ENCODE data around the gene ZNF33B.
A peak's percentile ranks its signal among the peaks of the same experiment; 100 is the strongest.

ZNF33B gene

GRCh38 chr10:42638821-42639270, 476 bp upstream of the ZNF33B start:
- peak overlapping the region; percentile 98 for H3K4me3 ChIP-seq
- H3K4me1 ChIP-seq: peaks cover 9% of the 10 kb centered on the region
- no peaks in the 10 kb centered on the region for H3K9me3 ChIP-seq
- DNase-seq (ENCODE audit: low spot score in 2 of 2): no peak
- no peaks in the 10 kb centered on the region; the same call in 1 of the 2 replicates for H3K36me3 ChIP-seq (replicated peaks)
- no peaks in the 10 kb centered on the region for H3K27me3 ChIP-seq (ENCODE audit: low read depth)
- in situ Hi-C loops (cut with MboI; ENCODE audit: low sequenced_read_pairs): no loop called here

GRCh38 chr10:42637648-42638054, 719 bp downstream of the ZNF33B start:
- peaks cover 9% of the 10 kb centered on the region for H3K4me1 ChIP-seq
- H3K4me3 ChIP-seq: peak overlapping the region; percentile 98
- H3K36me3 ChIP-seq (replicated peaks): no peaks in the 10 kb centered on the region; the same call in 1 of the 2 replicates
- H3K27me3 ChIP-seq (ENCODE audit: low read depth): no peaks in the 10 kb centered on the region
- H3K9me3 ChIP-seq: no peaks in the 10 kb centered on the region
- in situ Hi-C loops (cut with MboI; ENCODE audit: low sequenced_read_pairs): no loop called here
- no peak for DNase-seq (ENCODE audit: low spot score in 2 of 2)

DNA sequence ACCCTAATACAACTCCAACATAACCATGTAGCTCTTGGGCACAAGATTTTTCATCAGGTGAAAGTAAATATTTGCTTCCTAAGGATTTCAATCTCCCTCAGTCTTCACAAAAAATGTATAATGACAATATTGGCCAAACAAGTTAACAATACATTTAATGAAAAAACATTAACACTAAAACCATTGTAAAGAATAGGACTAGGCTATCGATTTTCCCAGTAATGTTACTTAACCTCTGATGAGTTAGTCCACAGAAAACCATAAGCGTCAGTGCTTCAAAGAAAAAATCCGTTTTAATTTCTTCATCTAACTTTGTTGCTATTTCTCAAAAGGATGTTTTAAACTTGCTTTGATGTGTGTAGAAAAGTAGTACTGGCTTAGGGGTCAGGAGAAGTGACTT, 1.2 kb downstream of the ZNF33B start:
- Histone ChIP-seq H3K4me1 (peaks cover 9% of the 10 kb centered on the region), H3K27me3 (ENCODE audit: low read depth) (no peaks in the 10 kb centered on the region), H3K9me3 (no peaks in the 10 kb centered on the region), H3K36me3 (replicated peaks) (no peaks in the 10 kb centered on the region; the same call in 1 of the 2 replicates), H3K4me3 (peak overlapping the region; percentile 98)
- DNase-seq (ENCODE audit: low spot score in 2 of 2): no peak
- in situ Hi-C loops (cut with MboI; ENCODE audit: low sequenced_read_pairs): no loop called here

DNA sequence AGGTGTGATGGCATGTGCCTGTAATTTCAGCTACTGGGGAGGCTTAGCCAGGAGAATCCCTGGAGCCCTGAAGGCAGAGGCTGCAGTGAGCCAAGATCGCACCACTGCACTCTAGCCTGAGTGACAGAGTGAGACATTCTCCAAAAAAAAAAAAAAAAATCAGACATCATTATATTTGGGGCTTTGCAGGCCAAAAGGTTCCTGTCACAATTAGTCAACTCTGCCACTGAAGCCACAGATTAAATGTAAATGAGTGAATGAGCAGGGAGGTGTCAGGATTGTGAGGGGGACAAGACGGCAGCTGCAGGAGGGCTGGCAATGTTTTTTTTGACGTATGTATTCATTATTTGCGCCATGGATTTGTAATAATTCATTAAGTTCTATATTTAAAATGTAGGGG, 3.3 kb downstream of the ZNF33B start:
- no peaks in the 10 kb centered on the region for H3K27me3 ChIP-seq (ENCODE audit: low read depth)
- in situ Hi-C loops (cut with MboI; ENCODE audit: low sequenced_read_pairs): no loop called here

DNA sequence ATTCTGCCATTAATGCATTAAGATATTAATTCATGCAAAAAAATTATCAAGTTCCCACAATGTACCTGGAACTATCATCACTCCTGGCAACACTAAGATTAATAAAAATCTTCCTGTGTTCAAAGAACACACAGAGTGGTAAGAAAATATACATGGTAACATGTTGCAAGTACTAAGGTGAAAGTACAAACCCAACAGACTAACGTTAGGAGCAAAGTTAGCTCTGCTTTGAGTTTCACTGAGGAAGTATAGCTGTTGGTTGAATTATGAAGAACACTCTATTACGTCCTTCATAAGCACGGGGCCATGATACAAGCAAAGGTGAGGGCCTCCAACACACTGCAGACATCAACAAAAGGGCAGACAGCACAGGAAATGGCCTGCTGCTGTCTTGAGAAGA, 5.8 kb downstream of the ZNF33B start:
- no peak for DNase-seq (ENCODE audit: low spot score in 2 of 2)
- Histone ChIP-seq H3K4me3 (no peak overlapping the region), H3K4me1 (peaks cover 5% of the 10 kb centered on the region), H3K27me3 (ENCODE audit: low read depth) (no peaks in the 10 kb centered on the region), H3K9me3 (no peaks in the 10 kb centered on the region), H3K36me3 (replicated peaks) (peaks cover 33% of the 10 kb centered on the region)
- in situ Hi-C loops (cut with MboI; ENCODE audit: low sequenced_read_pairs): no loop called here

More for the DNA sequence above, 3.3 kb downstream of the ZNF33B start:
- H3K36me3 ChIP-seq (replicated peaks): peaks cover 17% of the 10 kb centered on the region
- H3K4me1 ChIP-seq: peaks cover 9% of the 10 kb centered on the region
- DNase-seq (ENCODE audit: low spot score in 2 of 2): no peak
- no peaks in the 10 kb centered on the region for H3K9me3 ChIP-seq
- no peak overlapping the region for H3K4me3 ChIP-seq

GRCh38 chr10:42630537-42631134, 7.7 kb downstream of the ZNF33B start:
- no peaks in the 10 kb centered on the region for H3K27me3 ChIP-seq (ENCODE audit: low read depth)
- H3K9me3 ChIP-seq: no peaks in the 10 kb centered on the region
- H3K4me1 ChIP-seq: no peaks in the 10 kb centered on the region
- peaks cover 33% of the 10 kb centered on the region for H3K36me3 ChIP-seq (replicated peaks)
- no peak overlapping the region for H3K4me3 ChIP-seq
- no peak for DNase-seq (ENCODE audit: low spot score in 2 of 2)
- in situ Hi-C loops (cut with MboI; ENCODE audit: low sequenced_read_pairs): no loop called here

DNA sequence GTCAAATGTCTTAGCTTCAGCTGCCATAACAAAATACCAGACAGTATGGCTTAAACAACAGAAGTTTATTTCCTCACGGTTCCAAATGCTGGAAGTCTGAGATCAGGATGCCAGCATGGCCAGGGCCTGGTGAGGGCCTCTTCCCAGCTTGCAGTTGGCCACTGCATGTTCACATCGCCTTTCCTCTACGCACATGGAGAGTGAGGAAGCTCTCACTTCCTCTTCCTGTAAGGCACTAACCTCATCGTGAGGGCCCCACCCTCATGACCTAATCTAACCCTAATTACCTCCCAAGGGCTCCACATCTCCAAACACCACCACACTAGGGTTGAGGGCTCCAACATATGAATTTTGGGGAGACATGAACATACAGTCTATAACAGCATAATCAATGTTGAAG, 14.4 kb downstream of the ZNF33B start:
- no peaks in the 10 kb centered on the region for H3K27me3 ChIP-seq (ENCODE audit: low read depth)
- no peak for DNase-seq (ENCODE audit: low spot score in 2 of 2)
- peaks cover 7% of the 10 kb centered on the region; the same call in 1 of the 2 replicates for H3K36me3 ChIP-seq (replicated peaks)
- in situ Hi-C loops (cut with MboI; ENCODE audit: low sequenced_read_pairs): no loop called here
- H3K4me3 ChIP-seq: no peak overlapping the region
- no peaks in the 10 kb centered on the region for H3K9me3 ChIP-seq
- H3K4me1 ChIP-seq: no peaks in the 10 kb centered on the region

DNA sequence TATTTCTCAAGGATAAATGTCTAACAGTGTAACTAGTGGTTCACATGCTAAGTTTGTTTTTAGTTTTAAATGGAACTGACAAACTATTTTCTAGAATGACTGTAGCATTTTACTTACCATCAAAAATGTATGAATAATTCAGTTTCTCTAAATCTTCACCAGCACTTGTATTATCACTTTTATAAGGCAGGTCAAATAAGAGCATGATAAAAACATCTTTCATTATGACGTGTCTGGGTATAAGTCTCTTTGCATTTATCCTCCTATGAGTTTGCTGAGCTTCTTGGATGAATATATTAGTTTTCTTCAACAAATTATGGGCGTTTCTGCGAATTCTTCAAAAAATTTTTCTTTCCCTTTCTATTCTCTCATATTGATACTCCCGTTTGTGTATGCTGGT, 19.9 kb downstream of the ZNF33B start:
- no peaks in the 10 kb centered on the region for H3K4me1 ChIP-seq
- H3K9me3 ChIP-seq: no peaks in the 10 kb centered on the region
- peaks cover 12% of the 10 kb centered on the region for H3K36me3 ChIP-seq (replicated peaks)
- no peak for DNase-seq (ENCODE audit: low spot score in 2 of 2)
- no peak overlapping the region for H3K4me3 ChIP-seq
- in situ Hi-C loops (cut with MboI; ENCODE audit: low sequenced_read_pairs): no loop called here
- H3K27me3 ChIP-seq (ENCODE audit: low read depth): no peaks in the 10 kb centered on the region

DNA sequence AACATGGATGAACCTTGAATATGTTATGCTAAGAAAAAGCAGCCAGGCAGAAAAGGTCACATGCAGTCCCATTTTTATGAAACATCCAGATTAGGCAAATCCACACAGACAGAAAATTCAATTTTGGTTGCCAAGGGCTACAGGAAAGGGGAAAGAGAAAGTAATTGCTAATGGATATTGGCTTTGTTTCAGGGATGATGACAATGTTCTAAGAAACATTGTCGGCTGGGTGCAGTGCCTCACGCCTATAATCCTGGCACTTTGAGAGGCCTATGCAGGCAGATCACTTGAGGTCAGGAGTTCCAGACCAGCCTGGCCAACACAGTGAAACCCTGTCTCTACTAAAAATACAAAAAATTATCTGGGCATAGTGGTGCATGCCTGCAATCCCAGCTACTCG, 23.0 kb downstream of the ZNF33B start:
- no peaks in the 10 kb centered on the region for H3K9me3 ChIP-seq
- no peaks in the 10 kb centered on the region for H3K27me3 ChIP-seq (ENCODE audit: low read depth)
- H3K4me3 ChIP-seq: no peak overlapping the region
- H3K36me3 ChIP-seq (replicated peaks): peaks cover 12% of the 10 kb centered on the region
- no peak for DNase-seq (ENCODE audit: low spot score in 2 of 2)
- in situ Hi-C loops (cut with MboI; ENCODE audit: low sequenced_read_pairs): no loop called here
- no peaks in the 10 kb centered on the region for H3K4me1 ChIP-seq

- in situ Hi-C loops (cut with MboI; ENCODE audit: low sequenced_read_pairs): no loop called here
- no peaks in the 10 kb centered on the region for H3K4me1 ChIP-seq
- no peak for DNase-seq (ENCODE audit: low spot score in 2 of 2)
- no peaks in the 10 kb centered on the region for H3K9me3 ChIP-seq
- no peaks in the 10 kb centered on the region for H3K27me3 ChIP-seq (ENCODE audit: low read depth)
- H3K36me3 ChIP-seq (replicated peaks): peaks cover 5% of the 10 kb centered on the region
- no peak overlapping the region for H3K4me3 ChIP-seq
These were observed 28.5 kb downstream of the ZNF33B start for GRCh38 chr10:42609872-42610271.

- in situ Hi-C loops (cut with MboI; ENCODE audit: low sequenced_read_pairs): no loop called here
- H3K9me3 ChIP-seq: peaks cover 7% of the 10 kb centered on the region; the same call in 1 of the 2 replicates
- no peak overlapping the region for H3K4me3 ChIP-seq
- H3K4me1 ChIP-seq: no peaks in the 10 kb centered on the region
- H3K27me3 ChIP-seq (ENCODE audit: low read depth): no peaks in the 10 kb centered on the region
- peaks cover 13% of the 10 kb centered on the region for H3K36me3 ChIP-seq (replicated peaks)
- no peak for DNase-seq (ENCODE audit: low spot score in 2 of 2)
These were observed 40.0 kb downstream of the ZNF33B start for GRCh38 chr10:42598249-42598873.

GRCh38 chr10:42596196-42596595, 42.2 kb downstream of the ZNF33B start:
- no peaks in the 10 kb centered on the region for H3K27me3 ChIP-seq (ENCODE audit: low read depth)
- H3K36me3 ChIP-seq (replicated peaks): peaks cover 30% of the 10 kb centered on the region
- in situ Hi-C loops (cut with MboI; ENCODE audit: low sequenced_read_pairs): no loop called here
- DNase-seq (ENCODE audit: low spot score in 2 of 2): no peak
- H3K9me3 ChIP-seq: peaks cover 21% of the 10 kb centered on the region
- no peaks in the 10 kb centered on the region for H3K4me1 ChIP-seq
- no peak overlapping the region for H3K4me3 ChIP-seq

GRCh38 chr10:42594246-42594650, 44.1 kb downstream of the ZNF33B start:
- peaks cover 30% of the 10 kb centered on the region for H3K36me3 ChIP-seq (replicated peaks)
- no peak for DNase-seq (ENCODE audit: low spot score in 2 of 2)
- H3K27me3 ChIP-seq (ENCODE audit: low read depth): no peaks in the 10 kb centered on the region
- H3K4me1 ChIP-seq: no peaks in the 10 kb centered on the region
- no peak overlapping the region for H3K4me3 ChIP-seq
- in situ Hi-C loops (cut with MboI; ENCODE audit: low sequenced_read_pairs): no loop called here
- H3K9me3 ChIP-seq: peaks cover 21% of the 10 kb centered on the region

DNA sequence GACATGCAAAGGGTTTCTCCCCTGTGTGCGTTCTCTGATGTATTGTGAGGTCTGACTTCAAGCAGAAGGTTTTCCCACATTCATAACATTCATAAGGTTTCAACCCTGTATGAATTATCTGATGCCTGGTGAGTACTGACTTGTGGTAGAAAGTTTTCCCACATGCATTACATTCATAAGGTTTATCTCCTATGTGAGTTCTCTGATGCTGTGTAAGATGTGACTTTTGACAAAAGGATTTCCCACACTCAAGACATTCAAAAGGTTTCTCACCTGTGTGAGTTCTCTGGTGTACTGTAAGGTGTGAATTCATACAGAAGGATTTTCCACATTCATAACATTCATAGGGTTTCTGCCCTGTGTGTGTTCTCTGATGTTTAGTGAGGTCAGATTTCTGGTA, 45.1 kb downstream of the ZNF33B start:
- DNase-seq (ENCODE audit: low spot score in 2 of 2): no peak
- in situ Hi-C loops (cut with MboI; ENCODE audit: low sequenced_read_pairs): no loop called here
- H3K4me1 ChIP-seq: no peaks in the 10 kb centered on the region
- peaks cover 21% of the 10 kb centered on the region for H3K9me3 ChIP-seq
- H3K4me3 ChIP-seq: no peak overlapping the region
- no peaks in the 10 kb centered on the region for H3K27me3 ChIP-seq (ENCODE audit: low read depth)
- peaks cover 30% of the 10 kb centered on the region for H3K36me3 ChIP-seq (replicated peaks)

All from HAP-1 (cell line).